Measurements from ENCODE around the gene DEDD2. TPM values are rescaled to one million over a fixed set of nuclear protein-coding genes. Genes with fewer than 3 reads are reported as not detected.

Gene DEDD2
- polyA plus RNA-seq, 1 donor from 2014 or later = 69.9 TPM

GRCh38 chr19:42230571-42230970, 13.1 kb upstream of the DEDD2 start:
- H3K4me2 ChIP-seq (ENCODE audit: low read length) = no peak overlapping the region
- H3K9me2 ChIP-seq (ENCODE audit: insufficient read depth, low read length) = no peaks in the 10 kb centered on the region
- no peak overlapping the region for H3K27ac ChIP-seq (ENCODE audit: low read length)
- no peak for TF ChIP-seq TAF1 (IDR thresholded peaks at IDR 0.05; ENCODE audit: low read depth)
- no peak for TF ChIP-seq RAD21 (conservative IDR thresholded peaks at IDR 0.05)
- TF ChIP-seq MXI1 (conservative IDR thresholded peaks at IDR 0.05; ENCODE audit: poor library complexity, severe bottlenecking) = no peak
- TF ChIP-seq EP300 (conservative IDR thresholded peaks at IDR 0.05; ENCODE audit: poor library complexity, severe bottlenecking) = no peak
- no peak for TF ChIP-seq SMC3 (conservative IDR thresholded peaks at IDR 0.05; ENCODE audit: poor library complexity)
- TF ChIP-seq CTCF (IDR thresholded peaks at IDR 0.05; ENCODE audit: poor library complexity, severe bottlenecking) = no peak
- no peak for TF ChIP-seq EZH2 (IDR thresholded peaks at IDR 0.05; ENCODE audit: borderline replicate concordance, insufficient read depth, low read length, poor library complexity, severe bottlenecking)
- no peak for TF ChIP-seq POLR2AphosphoS5 (IDR thresholded peaks at IDR 0.05)
- no peak for TF ChIP-seq REST (IDR thresholded peaks at IDR 0.05; ENCODE audit: borderline replicate concordance)
- no peaks in the 10 kb centered on the region for H4K20me1 ChIP-seq (ENCODE audit: insufficient read depth)
- H3K9ac ChIP-seq (ENCODE audit: low read length) = no peak overlapping the region
- no peaks in the 10 kb centered on the region for H3F3A ChIP-seq (ENCODE audit: insufficient read depth, low read length, poor library complexity, severe bottlenecking)
- no peaks in the 10 kb centered on the region for H3K36me3 ChIP-seq (ENCODE audit: insufficient read depth, low read length)
- no peaks in the 10 kb centered on the region for H3K27me3 ChIP-seq (ENCODE audit: insufficient read depth, low read depth, low read length)
- H3K4me3 ChIP-seq (ENCODE audit: low read length) = no peak overlapping the region
- no peak overlapping the region for H2AFZ ChIP-seq (ENCODE audit: low read depth, low read length)
- no peaks in the 10 kb centered on the region for H3K9me3 ChIP-seq (ENCODE audit: low read length)
- no peaks in the 10 kb centered on the region for H3K79me2 ChIP-seq (replicated peaks; ENCODE audit: insufficient read depth, low read length)

GRCh38 chr19:42229855-42230351, 12.4 kb upstream of the DEDD2 start:
- Histone ChIP-seq H3K9me2 (ENCODE audit: insufficient read depth, low read length) (no peaks in the 10 kb centered on the region), H3K27ac (ENCODE audit: low read length) (no peak overlapping the region), H3K36me3 (ENCODE audit: insufficient read depth, low read length) (no peaks in the 10 kb centered on the region), H3K9me3 (ENCODE audit: low read length) (no peaks in the 10 kb centered on the region), H3K4me2 (ENCODE audit: low read length) (no peak overlapping the region), H4K20me1 (ENCODE audit: insufficient read depth) (no peaks in the 10 kb centered on the region), H3K79me2 (replicated peaks; ENCODE audit: insufficient read depth, low read length) (no peaks in the 10 kb centered on the region), H3K9ac (ENCODE audit: low read length) (no peak overlapping the region), H2AFZ (ENCODE audit: low read depth, low read length) (no peak overlapping the region), H3K4me3 (ENCODE audit: low read length) (no peak overlapping the region), H3K27me3 (ENCODE audit: insufficient read depth, low read depth, low read length) (no peaks in the 10 kb centered on the region), H3F3A (ENCODE audit: insufficient read depth, low read length, poor library complexity, severe bottlenecking) (no peaks in the 10 kb centered on the region)
- no peak for TF ChIP-seq RAD21 (conservative IDR thresholded peaks at IDR 0.05)
- no peak for TF ChIP-seq POLR2AphosphoS5 (IDR thresholded peaks at IDR 0.05)
- TF ChIP-seq MXI1 (conservative IDR thresholded peaks at IDR 0.05; ENCODE audit: poor library complexity, severe bottlenecking) = no peak
- TF ChIP-seq CTCF (IDR thresholded peaks at IDR 0.05; ENCODE audit: poor library complexity, severe bottlenecking) = no peak
- no peak for TF ChIP-seq EP300 (conservative IDR thresholded peaks at IDR 0.05; ENCODE audit: poor library complexity, severe bottlenecking)
- no peak for TF ChIP-seq SMC3 (conservative IDR thresholded peaks at IDR 0.05; ENCODE audit: poor library complexity)
- TF ChIP-seq EZH2 (IDR thresholded peaks at IDR 0.05; ENCODE audit: borderline replicate concordance, insufficient read depth, low read length, poor library complexity, severe bottlenecking) = no peak
- no peak for TF ChIP-seq TAF1 (IDR thresholded peaks at IDR 0.05; ENCODE audit: low read depth)
- no peak for TF ChIP-seq REST (IDR thresholded peaks at IDR 0.05; ENCODE audit: borderline replicate concordance)
